Stimulated activated CD8-positive, alpha-beta memory T cell treated with anti-CD3 and anti-CD28 coated beads, Interleukin-15, amount 100 ng/mL, for 24 hours (primary cell): ENCODE measurements around the gene LCNL1.
"Not testable (repeated sequence)": the region's sequence is repeated elsewhere in the genome, so short reads cannot be mapped to it uniquely, and the experiment has no call there.

Experiments
- DNase-seq: peaks from one replicate; pipeline ENCODE4 v3.0.0-alpha.2; 2020; ENCODE audit warnings: low read depth

Gene LCNL1

GRCh38 chr9:137026384-137026783 lies 43.6 kb downstream of the LCNL1 start:
- no peak for DNase-seq

GRCh38 chr9:137026828-137027227 lies 44.0 kb downstream of the LCNL1 start:
- DNase-seq, result no peak

GRCh38 chr9:137027369-137028262 lies 44.8 kb downstream of the LCNL1 start, which contains the start of gene ABCA2:
Gene ABCA2 (minus strand): TSS chr9:137028237. CDS start chr9:137028140, 97 bp downstream.
- DNase-seq, result no peak

- peak; percentile 44 for DNase-seq
Observed at GRCh38 chr9:137028263-137029057, 45.7 kb downstream of the LCNL1 start.

GRCh38 chr9:137029058-137029936 lies 46.5 kb downstream of the LCNL1 start:
- DNase-seq, result peak; percentile 58

- no peak for DNase-seq
Observed at GRCh38 chr9:137030006-137030405, 47.2 kb downstream of the LCNL1 start.

- DNase-seq, result no peak
Observed at GRCh38 chr9:137030538-137031527, 48.0 kb downstream of the LCNL1 start.

GRCh38 chr9:137031904-137032640 lies 49.3 kb downstream of the LCNL1 start, which contains the start of gene FUT7:
Gene FUT7 (minus strand): TSS chr9:137032088. CDS start chr9:137031991, 97 bp downstream.
- no peak for DNase-seq

- DNase-seq, result no peak
Observed at GRCh38 chr9:137032858-137033257, 50.1 kb downstream of the LCNL1 start.

- DNase-seq, result not testable (repeated sequence)
Observed at GRCh38 chr9:137033481-137033880, 50.7 kb downstream of the LCNL1 start.

GRCh38 chr9:137034039-137034708 lies 51.4 kb downstream of the LCNL1 start:
- no peak for DNase-seq

GRCh38 chr9:137034709-137035506 lies 52.1 kb downstream of the LCNL1 start:
- DNase-seq, result peak; percentile 77
